Measurements from ENCODE around the gene USP3.
"Not testable (repeated sequence)": the region's sequence is repeated elsewhere in the genome, so short reads cannot be mapped to it uniquely, and the experiment has no call there.

Gene USP3

DNA sequence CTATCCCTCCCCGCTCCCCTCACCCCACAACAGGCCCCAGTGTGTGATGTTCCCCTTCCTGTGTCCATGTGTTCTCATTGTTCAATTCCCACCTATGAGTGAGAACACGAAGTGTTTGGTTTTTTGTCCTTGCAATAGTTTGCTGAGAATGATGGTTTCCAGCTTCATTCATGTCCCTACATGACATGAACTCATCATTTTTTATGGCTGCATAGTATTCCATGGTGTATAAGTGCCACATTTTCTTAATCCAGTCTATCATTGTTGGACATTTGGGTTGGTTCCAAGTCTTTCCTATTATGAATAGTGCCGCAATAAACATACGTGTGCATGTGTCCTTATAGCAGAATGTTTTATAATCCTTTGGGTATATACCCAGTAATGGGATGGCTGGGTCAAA is 112.8 kb downstream of the USP3 start:
- DNase-seq: not testable (repeated sequence)

DNA sequence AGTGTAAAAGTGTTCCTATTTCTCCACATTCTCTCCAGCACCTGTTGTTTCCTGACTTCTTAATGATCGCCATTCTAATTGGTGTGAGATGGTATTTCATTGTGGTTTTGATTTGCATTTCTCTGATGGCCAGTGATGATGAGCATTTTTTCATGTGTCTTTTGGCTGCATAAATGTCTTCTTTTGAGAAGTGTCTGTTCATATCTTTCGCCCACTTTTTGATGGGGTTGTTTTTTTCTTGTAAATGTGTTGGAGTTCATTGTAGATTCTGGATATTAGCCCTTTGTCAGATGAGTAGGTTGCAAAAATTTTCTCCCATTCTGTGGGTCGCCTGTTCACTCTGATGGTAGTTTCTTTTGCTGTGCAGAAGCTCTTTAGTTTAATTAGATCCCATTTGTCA is 113.2 kb downstream of the USP3 start:
- not testable (repeated sequence) for DNase-seq

DNA sequence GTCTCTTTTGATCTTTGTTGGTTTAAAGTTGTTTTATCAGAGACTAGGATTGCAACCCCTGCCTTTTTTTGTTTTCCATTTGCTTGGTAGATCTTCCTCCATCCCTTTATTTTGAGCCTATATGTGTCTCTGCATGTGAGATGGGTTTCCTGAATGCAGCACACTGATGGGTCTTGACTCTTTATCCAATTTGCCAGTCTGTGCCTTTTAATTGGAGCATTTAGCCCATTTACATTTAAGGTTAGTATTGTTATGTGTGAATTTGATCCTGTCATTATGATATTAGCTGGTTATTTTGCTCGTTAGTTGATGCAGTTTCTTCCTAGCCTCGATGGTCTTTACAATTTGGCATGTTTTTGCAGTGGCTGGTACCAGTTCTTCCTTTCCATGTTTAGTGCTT is 116.4 kb downstream of the USP3 start:
- DNase-seq: not testable (repeated sequence)

DNA sequence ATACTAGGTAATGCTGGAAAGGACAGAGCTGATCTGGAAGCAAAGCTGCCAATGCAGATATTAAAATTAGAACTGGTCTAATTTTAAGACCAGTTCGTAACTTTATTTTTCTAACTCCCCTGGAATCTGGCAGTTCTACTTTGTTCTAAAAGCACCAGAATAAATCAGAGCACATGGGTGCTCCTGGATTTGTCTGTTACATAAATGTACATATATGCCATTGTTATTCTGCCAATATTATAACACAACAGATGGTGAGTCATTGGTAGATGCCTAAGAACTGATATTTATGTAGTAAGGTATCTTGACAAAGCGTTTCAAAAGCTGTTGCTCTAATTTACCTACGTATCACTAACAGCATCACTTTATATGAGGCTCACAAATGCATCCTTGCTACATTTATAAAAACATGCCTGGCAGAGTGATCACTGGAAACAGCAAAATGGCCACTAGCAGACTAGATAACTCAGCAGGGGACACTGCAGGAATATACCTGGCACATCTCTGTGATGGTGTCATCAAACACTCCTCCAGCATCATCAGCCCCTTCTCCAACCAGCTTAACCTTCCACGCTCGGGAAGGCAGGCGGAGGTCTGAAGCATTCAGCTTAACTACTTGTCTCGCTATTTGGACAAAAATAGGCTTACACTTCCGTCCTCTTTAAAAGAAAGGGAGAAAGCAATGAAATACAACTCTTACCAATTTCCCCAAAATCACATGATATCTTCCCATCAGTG is 119.0 kb downstream of the USP3 start:
- no peak for DNase-seq

DNA sequence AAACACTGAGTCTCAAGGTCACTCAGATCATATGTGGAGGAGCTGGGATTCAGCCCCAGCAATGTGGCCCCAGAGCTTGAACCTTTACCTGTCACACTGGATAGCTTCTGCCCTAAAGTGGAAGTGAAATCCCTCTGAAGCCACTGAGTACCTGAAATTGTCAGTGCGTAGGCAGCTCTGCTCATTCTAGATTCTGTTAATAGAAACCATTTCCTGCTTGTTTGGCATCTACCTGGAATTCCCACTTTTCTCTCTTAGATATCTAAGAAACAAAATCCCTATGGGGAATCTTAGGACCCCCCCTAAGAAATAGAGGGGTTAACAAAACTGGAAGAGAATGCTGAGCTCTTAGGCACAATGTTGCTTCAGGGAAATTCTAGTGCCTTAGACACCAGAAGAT is 122.6 kb downstream of the USP3 start:
- no peak for DNase-seq

DNA sequence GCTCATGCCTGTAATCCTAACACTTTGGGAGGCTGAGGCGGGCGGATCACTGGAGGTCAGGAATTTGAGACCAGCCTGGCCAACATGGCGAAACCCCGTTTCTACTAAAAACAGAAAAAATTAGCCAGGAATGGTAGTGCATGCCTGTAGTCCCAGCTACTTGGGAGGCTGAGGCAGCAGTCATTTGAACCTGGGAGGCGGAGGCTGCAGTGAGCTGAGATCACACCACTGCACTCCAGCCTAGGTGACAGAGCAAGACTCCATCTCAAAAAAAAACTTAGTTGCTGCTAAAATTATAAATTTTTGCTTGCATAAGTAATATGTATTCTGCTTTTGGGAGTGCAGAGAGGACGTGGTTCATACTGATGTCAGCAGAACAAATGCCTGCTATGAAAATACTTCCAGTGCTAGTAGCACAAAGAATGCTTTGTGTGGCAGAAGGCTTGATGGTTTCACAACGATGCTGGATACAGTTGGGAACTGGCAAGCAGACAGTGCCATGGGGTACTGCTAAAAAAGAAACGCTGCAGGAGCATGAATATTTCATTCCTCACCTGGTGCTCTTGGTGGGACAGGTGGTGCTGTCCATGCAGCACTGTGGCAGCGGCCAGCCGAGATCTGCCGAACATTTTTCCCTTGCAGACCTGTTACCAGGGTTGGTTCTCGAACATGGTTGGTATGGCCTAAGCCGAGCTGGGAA is 123.9 kb downstream of the USP3 start:
- peak; percentile 77 for DNase-seq

DNA sequence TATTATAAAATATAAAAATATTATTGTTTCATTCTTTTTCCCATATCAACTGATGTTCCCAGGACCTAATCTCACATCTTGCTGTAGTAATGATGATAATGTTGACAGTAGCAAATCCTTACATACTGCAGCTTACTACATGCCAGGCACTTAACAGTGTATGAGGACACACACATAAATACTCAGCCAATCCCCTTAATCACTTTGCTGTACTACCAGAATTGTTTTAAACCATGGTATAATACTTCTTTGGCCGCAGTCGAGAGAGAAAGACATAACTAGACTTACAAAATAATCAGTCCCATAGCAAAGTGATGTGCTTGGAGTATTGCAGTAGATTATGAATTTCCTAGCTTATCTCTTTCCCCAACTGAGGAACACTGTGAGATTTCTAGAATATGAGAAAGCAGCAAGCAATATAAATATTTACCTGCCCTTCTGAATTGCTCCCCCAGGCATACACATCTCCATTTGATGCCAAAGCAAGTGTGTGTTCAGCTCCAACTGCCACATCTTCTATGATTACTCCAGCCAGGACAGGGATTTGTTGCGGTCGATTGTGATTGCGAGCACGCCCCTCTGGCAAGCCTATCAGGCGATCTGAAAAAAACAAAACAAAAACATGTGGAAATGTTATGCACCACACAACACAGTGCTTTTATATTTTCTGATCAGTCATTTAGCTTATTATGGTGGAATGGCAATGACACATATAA is 125.8 kb downstream of the USP3 start:
- DNase-seq: no peak

DNA sequence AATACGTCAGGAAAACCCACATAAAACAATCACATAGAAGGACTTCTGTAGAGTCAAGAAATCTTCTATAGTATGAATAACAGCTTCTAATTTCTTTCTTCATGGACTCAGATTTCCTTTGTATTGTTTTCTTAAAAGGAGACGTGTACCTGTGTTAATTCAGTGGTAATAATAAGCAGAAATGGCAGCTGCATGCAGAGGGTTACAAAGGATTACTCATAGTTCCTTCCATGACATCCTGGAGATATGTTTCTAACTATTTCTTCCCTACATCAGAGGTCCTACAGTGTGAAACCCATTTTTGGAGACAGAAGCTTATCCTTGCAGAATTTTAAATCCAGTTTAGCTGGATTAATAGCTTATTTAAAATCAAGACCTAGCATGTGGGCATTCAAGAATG is 128.9 kb downstream of the USP3 start:
- no peak for DNase-seq

DNA sequence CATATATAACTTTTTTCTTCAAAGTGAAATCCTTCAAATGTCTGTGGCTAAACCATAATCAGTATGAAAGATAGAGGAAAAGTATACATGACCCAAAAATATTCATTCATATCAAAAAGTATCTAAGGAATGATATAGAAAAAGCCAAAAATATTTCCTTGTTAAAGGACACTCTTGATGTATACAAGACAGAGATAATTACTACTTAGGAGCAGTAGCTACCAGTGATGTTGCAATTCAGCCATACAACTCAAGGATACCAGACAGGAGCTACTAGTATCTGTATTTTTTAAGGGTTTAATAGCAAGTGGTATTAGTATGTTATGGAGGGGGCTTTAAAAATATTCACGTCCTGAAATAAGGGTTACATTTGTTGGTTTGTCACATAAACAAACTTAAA is 129.8 kb downstream of the USP3 start:
- DNase-seq: no peak

DNA sequence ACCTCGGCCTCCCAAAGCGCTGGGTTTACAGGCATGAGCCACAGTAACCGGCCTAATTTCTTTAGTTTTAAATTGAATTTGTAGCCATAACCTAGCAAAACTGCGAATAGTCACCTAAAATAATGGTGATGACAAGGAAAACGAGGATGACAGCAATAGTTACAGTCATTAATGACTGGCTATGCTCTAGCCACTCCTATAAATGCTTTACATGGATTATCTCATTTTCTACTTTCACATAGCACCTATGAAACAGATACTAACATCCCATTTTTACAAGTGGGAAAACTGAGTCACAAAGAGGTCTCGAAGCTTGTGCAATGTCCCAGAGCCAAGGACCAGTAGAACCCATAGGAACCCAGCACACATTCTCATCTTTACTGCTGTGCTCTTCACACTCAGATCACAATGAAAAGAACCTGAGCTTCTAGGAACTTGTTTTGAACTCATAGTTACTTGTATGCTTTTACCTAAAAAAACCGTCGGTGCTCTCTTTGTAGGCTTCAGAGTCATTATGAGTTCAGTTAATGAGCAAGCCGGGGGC is 132.2 kb downstream of the USP3 start:
- DNase-seq: no peak

DNA sequence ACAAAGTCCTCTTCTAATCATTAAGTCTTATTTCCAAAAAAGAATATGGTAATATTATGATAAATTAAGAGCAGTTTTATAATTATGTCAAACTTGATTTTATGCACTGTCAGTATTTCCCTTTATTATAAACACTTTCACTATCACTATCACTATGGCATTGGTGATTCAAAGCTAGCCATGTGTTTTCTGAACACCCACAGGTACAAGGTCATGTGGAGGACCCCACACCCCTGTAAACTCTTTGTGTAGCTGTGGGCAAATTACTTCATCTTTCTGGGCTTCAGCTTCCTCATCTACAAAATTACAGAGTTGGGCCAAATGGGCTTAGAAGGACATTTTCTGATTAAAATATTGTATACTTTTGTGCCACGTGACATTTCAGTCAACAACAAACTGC is 134.4 kb downstream of the USP3 start:
- DNase-seq: no peak

DNA sequence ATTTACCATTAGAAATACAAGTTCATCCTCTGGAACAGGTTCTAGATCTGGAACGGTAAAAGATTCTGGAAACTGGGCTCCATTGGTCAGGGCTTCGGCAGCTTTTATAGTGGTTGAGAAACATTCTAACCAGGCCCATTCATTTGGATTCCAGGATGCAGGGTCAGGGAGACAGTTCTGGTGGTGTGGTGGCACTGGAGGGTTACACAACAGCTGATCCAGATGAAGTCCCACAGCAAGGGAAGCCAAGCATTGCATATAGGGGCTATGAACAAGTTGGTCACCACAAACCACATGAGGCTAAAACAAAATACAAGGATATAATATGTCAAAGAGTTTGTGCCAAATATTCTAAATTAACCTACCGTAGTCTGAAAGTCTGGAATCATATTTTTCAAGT is 135.8 kb downstream of the USP3 start:
- no peak for DNase-seq
